OCI-LY7 (cell line): ENCODE data around the gene FTO. TPM values are rescaled to one million over a fixed set of nuclear protein-coding genes. Genes with fewer than 3 reads are reported as not detected.

Experiments used
- BruUV-seq: library from RNA; stranded (reverse); fragments of 400-500 nt; replicated peaks from 2 replicates; lab custom pipeline; 2021; lab: Mats Ljungman, UMichigan
- CTCF ChIA-PET: fragments of 300-600 bp; sonication (Branson Sonifier 250); formaldehyde crosslinking; loops from one replicate; lab custom pipeline; 2022; ENCODE audit warnings: antibody characterized with exemption; ENCODE audit not compliant: unreplicated experiment; lab: Charles Lee
- POLR2A ChIA-PET: fragments of 300-600 bp; sonication (Branson Sonifier 250); formaldehyde crosslinking; loops from one replicate; lab custom pipeline; 2022; ENCODE audit warnings: antibody characterized with exemption; lab: Charles Lee
- DNase-seq: peaks from one replicate; pipeline ENCODE4 v3.0.0-alpha.2; 2015; ENCODE audit warnings: low spot score
- H2AFZ ChIP-seq: fragments of 200-600 bp; sonication (generic), shearing (Covaris generic); 2 replicates; pipeline ENCODE4 v1.6.1; 2014; ENCODE audit warnings: mild to moderate bottlenecking, antibody characterized with exemption, low read length, moderate library complexity
- H3K27ac ChIP-seq: fragments of 200-600 bp; sonication (generic); 2 replicates; pipeline ENCODE4 v1.5.1; 2014; ENCODE audit warnings: mixed run types, low read depth, mild to moderate bottlenecking, moderate library complexity, low read length, inconsistent platforms; ENCODE audit not compliant: poor library complexity, severe bottlenecking
- H3K36me3 ChIP-seq: fragments of 200-600 bp; sonication (generic); 2 replicates; pipeline ENCODE4 v1.6.1; 2014; ENCODE audit warnings: mild to moderate bottlenecking, antibody characterized with exemption, low read length, moderate library complexity, mixed read lengths; ENCODE audit not compliant: insufficient read depth
- H3K4me1 ChIP-seq: fragments of 200-600 bp; sonication (generic); 2 replicates; pipeline ENCODE4 v1.5.1; 2014; ENCODE audit warnings: mild to moderate bottlenecking, low read length; ENCODE audit not compliant: insufficient read depth, poor library complexity, severe bottlenecking
- H3K4me2 ChIP-seq: fragments of 200-600 bp; sonication (generic); 2 replicates; pipeline ENCODE4 v1.6.1; 2014; ENCODE audit warnings: mild to moderate bottlenecking, low read length
- H3K4me3 ChIP-seq: fragments of 200-600 bp; sonication (generic); 2 replicates; pipeline ENCODE4 v1.5.1; 2014; ENCODE audit warnings: mild to moderate bottlenecking, low read depth, low read length; ENCODE audit not compliant: poor library complexity, severe bottlenecking
- H3K79me2 ChIP-seq: fragments of 200-600 bp; sonication (generic); 2 replicates; pipeline ENCODE4 v1.6.1; 2016; ENCODE audit warnings: low read depth, mild to moderate bottlenecking, low read length, moderate library complexity, mixed read lengths; ENCODE audit not compliant: insufficient read depth
- H3K9me2 ChIP-seq: fragments of 200-600 bp; sonication (generic); 2 replicates; pipeline ENCODE4 v1.6.1; 2016; ENCODE audit warnings: mild to moderate bottlenecking, low read length, mixed read lengths; ENCODE audit not compliant: insufficient read depth
- H3K9me3 ChIP-seq: fragments of 200-600 bp; sonication (generic); 2 replicates; pipeline ENCODE4 v1.6.1; 2014; ENCODE audit warnings: mild to moderate bottlenecking, mixed run types, low read length, mixed read lengths
- H4K20me1 ChIP-seq: fragments of 200-600 bp; sonication (generic); 2 replicates; pipeline ENCODE4 v1.6.1; 2014; ENCODE audit warnings: mild to moderate bottlenecking, antibody characterized with exemption, low read length, moderate library complexity, mixed read lengths; ENCODE audit not compliant: insufficient read depth
- CTCF ChIP-seq: fragments of 200-600 bp; sonication (generic); conservative IDR thresholded peaks from 2 replicates; pipeline ENCODE4 v1.5.1; 2014; ENCODE audit warnings: mild to moderate bottlenecking, antibody characterized with exemption, low read length, moderate library complexity, mixed read lengths
- EZH2phosphoT487 ChIP-seq: fragments of 200-600 bp; sonication (generic); IDR thresholded peaks from 2 replicates; pipeline ENCODE4 v1.6.1; 2018; ENCODE audit warnings: low read depth, borderline replicate concordance, mild to moderate bottlenecking, mixed run types, antibody characterized with exemption, low read length, moderate library complexity, mixed read lengths
- intact Hi-C: fragments of 100-400 bp; cut with micrococcal nuclease; formaldehyde crosslinking; loops from one replicate; pipeline ENCODE4 v1.10.0; 2022; ENCODE audit not compliant: unreplicated experiment
- total RNA-seq, 2 experiments: library from RNA; depleted of rRNA in 1 of 2; stranded (reverse); fragments of >200 nt in 1 of 2; shearing (Covaris generic) in 1 of 2; gene quantifications; 2 replicates each; pipeline ENCODE4 v1.2.3, GENCODE V29; 2014 to 2022

The FTO gene
- total RNA-seq, 2 experiments from 2014 or later: 57.1 to 68.0 TPM

- Histone ChIP-seq H3K79me2 (no peaks in the 10 kb centered on the region), H2AFZ (no peak overlapping the region), H3K27ac (no peak overlapping the region), H3K9me3 (no peaks in the 10 kb centered on the region), H4K20me1 (no peaks in the 10 kb centered on the region), H3K4me1 (no peaks in the 10 kb centered on the region), H3K36me3 (no peaks in the 10 kb centered on the region), H3K4me2 (no peak overlapping the region), H3K9me2 (no peaks in the 10 kb centered on the region), H3K4me3 (no peak overlapping the region)
- intact Hi-C loops: no loop called here
- CTCF ChIA-PET: no interaction called here
- POLR2A ChIA-PET: interaction anchor here (0.6 kb wide), 1 partner anchor 18 kb away, joined by 3 read pairs; no protein-coding TSS in a partner anchor
- DNase-seq: no peak
- TF ChIP-seq EZH2phosphoT487 (no peak), CTCF (no peak)
- no TSS peak for BruUV-seq
These were observed 296.4 kb downstream of the FTO start for GRCh38 chr16:54000361-54000760.

DNA sequence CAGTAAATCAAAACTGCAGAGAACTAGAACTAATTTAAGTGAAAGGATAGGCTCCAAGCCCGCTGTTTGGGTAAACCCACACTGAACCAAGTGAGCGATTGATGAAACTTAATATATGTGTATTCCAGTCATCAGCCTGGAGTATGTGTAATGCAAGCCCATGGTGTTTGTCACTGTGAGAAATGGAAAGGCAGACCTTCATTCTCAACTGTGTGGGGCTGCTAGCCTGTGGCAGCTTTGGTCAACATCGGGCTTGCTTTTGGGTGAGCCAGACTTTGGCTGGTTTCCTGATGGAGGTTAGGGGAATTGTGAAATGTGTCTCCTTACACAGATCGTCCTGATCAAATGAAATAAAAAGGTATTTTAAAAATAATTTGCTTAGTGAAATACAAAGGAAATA, 302.7 kb downstream of the FTO start:
- H3K9me3 ChIP-seq: no peaks in the 10 kb centered on the region
- DNase-seq: no peak
- intact Hi-C loops: no loop called here
- CTCF ChIA-PET: no interaction called here
- no peak overlapping the region for H2AFZ ChIP-seq
- TF ChIP-seq CTCF (no peak), EZH2phosphoT487 (no peak)
- no TSS peak for BruUV-seq
- no peaks in the 10 kb centered on the region for H3K4me1 ChIP-seq
- no peaks in the 10 kb centered on the region for H3K79me2 ChIP-seq
- no peaks in the 10 kb centered on the region for H3K36me3 ChIP-seq
- POLR2A ChIA-PET: no interaction called here
- no peak overlapping the region for H3K4me3 ChIP-seq
- H3K27ac ChIP-seq: no peak overlapping the region
- H4K20me1 ChIP-seq: no peaks in the 10 kb centered on the region
- no peaks in the 10 kb centered on the region for H3K9me2 ChIP-seq
- H3K4me2 ChIP-seq: no peak overlapping the region

DNA sequence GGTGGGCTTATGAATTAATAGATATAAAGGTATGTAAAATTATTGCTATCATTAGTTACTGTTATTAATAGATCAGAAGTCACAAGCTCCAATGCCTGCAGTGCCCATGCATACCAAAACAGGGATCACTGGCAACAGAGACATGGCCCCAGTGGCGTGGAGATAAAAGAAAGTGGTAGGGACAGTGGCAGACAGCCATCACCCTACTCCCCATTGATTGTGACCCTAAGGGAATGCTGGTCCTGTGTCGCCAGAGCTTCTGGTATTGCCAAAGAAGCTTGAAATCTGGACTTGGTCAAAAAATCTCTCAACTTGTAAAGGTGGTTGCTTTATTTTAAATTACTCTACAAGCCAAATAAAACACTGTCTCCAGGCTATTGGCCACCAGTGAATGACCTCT, 303.5 kb downstream of the FTO start:
- Histone ChIP-seq H3K27ac (no peak overlapping the region), H3K4me2 (no peak overlapping the region), H2AFZ (no peak overlapping the region), H3K79me2 (no peaks in the 10 kb centered on the region), H3K9me3 (no peaks in the 10 kb centered on the region), H4K20me1 (no peaks in the 10 kb centered on the region), H3K9me2 (no peaks in the 10 kb centered on the region), H3K36me3 (no peaks in the 10 kb centered on the region), H3K4me3 (no peak overlapping the region), H3K4me1 (no peaks in the 10 kb centered on the region)
- ChIA-PET POLR2A (no interaction called here), CTCF (no interaction called here)
- TF ChIP-seq EZH2phosphoT487 (no peak), CTCF (no peak)
- no peak for DNase-seq
- intact Hi-C loops: no loop called here
- BruUV-seq: no TSS peak
